HG03442 (cell line): ENCODE data around the gene C1QL4.
"Not testable (repeated sequence)": the region's sequence is repeated elsewhere in the genome, so short reads cannot be mapped to it uniquely, and the experiment has no call there.

ENCODE experiments used
- ATAC-seq: cut with Tn5 transposase; IDR thresholded peaks from one replicate; pipeline ENCODE4 v1.9.1; 2021; ENCODE audit warnings: mild to moderate bottlenecking, moderate library complexity; ENCODE audit not compliant: unreplicated experiment

The C1QL4 gene

GRCh38 chr12:49334681-49335080 is 2.3 kb downstream of the C1QL4 start:
- ATAC-seq: no peak

- ATAC-seq: no peak
Measured at GRCh38 chr12:49334226-49334625, 2.8 kb downstream of the C1QL4 start.

DNA sequence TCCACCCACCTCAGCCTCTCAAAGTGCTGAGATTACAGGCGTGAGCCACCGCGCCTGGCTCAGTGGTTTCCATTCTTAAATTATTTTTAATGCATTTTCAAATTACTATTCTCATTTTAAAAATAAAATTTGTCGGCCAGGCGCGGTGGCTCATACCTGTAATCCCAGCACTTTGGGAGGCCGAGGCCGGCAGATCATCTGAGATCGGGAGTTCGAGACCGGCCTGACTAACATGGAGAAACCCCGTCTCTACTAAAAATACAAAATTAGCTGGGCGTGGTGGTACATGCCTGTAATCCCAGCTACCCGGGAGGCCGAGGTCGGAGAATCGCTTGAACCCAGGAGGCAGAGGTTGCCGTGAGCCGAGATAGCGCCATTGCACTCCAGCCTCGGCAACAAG is 3.2 kb downstream of the C1QL4 start:
- not testable (repeated sequence) for ATAC-seq

GRCh38 chr12:49332891-49333371 is 4.1 kb downstream of the C1QL4 start:
- ATAC-seq: no peak

DNA sequence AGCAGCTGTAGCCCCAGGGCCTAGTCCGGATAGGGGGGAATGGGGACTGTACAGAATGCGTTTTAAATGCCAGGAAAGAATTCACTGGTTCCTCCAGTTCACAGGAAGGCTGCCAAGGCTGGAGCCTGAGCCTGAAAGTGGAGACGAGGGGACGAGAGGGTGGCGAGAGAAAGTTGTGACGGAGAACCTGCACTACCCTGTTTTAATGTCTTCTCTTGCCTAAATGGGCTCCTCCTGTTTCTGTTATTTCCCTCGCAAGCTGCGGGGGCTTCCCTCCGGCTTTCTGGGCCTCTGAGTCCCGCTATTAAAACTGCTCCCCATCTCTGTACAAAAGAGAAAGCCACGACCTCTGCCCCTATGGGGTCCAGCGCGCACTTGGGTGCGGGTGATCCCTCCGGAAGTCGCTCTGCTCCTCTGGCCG is 4.5 kb downstream of the C1QL4 start:
- no peak for ATAC-seq

GRCh38 chr12:49331380-49332222 is 5.4 kb downstream of the C1QL4 start:
- ATAC-seq: no peak

DNA sequence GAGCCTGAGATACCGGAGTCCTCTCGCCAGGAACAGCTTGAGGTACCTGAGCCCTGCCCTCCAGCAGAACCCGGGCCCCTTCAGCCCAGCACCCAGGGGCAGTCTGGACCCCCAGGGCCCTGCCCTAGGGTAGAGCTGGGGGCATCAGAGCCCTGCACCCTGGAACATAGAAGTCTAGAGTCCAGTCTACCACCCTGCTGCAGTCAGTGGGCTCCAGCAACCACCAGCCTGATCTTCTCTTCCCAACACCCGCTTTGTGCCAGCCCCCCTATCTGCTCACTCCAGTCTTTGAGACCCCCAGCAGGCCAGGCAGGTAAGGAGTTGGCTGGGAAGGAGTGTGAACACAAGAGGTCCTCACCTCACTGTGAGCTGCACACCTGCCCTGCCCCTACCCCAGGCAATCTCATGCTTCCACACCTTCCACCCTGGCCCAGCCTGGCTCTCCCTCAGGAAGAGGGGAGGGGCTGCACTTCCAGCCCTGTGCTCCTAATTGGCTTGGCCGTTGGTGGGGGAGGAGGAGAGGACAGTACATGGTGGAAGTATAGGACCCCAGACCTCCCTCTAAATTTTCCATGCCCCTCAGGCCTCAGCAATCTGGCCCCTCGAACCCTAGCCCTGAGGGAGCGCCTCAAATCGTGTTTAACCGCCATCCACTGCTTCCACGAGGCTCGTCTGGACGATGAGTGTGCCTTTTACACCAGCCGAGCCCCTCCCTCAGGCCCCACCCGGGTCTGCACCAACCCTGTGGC is 6.2 kb downstream of the C1QL4 start:
- ATAC-seq: no peak

DNA sequence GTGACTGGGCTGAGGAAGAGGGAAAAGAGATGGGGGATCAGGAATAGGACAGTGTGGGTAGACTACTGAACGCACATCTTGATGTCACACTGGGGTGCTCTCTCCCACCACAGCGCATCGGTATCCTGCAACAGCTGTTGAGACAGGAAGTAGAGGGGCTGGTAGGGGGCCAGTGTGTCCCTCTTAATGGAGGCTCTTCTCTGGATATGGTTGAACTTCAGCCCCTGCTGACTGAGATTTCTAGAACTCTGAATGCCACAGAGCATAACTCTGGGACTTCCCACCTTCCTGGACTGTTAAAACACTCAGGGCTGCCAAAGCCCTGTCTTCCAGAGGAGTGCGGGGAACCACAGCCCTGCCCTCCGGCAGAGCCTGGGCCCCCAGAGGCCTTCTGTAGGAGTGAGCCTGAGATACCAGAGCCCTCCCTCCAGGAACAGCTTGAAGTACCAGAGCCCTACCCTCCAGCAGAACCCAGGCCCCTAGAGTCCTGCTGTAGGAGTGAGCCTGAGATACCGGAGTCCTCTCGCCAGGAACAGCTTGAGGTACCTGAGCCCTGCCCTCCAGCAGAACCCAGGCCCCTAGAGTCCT is 6.9 kb downstream of the C1QL4 start:
- ATAC-seq: no peak

DNA sequence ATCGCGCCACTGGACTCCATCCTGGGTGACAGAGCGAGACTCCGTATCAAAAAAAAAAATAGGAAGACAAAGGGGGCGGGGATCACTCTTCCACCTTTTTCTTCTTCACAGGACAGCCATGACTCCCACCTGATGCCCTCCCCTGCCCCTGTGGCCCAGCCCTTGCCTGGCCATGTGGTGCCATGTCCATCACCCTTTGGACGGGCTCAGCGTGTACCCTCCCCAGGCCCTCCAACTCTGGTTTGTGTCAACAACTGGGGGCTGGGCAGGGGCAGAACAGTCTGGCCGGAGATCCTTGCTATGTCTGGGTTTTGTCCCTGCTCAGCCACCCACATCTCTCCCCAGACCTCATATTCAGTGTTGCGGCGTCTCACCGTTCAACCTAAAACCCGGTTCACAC is 8.2 kb downstream of the C1QL4 start:
- no peak for ATAC-seq

- ATAC-seq: no peak
Measured at GRCh38 chr12:49327887-49328286, 9.1 kb downstream of the C1QL4 start.

- no peak for ATAC-seq
Measured at GRCh38 chr12:49327368-49327767, 9.6 kb downstream of the C1QL4 start.

DNA sequence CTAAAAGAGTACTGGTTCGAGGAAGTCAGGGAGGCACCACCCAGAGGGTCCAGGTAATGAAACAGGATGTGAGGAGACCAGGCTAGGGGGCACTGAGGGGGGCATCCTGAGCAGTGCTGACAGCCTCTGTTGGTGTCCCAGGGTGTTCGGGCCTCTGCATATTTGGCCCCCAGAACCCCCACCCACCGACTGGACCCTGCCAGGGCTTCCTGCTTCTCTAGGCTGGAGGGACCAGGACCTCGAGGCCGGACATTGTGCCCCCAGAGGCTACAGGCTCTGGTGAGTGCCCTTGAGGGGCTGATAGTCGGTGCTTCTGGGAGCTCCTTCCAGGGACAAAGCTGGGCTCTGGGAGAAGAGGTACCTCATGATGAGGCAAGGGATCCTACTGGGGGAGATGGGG is 11.4 kb downstream of the C1QL4 start:
- no peak for ATAC-seq

DNA sequence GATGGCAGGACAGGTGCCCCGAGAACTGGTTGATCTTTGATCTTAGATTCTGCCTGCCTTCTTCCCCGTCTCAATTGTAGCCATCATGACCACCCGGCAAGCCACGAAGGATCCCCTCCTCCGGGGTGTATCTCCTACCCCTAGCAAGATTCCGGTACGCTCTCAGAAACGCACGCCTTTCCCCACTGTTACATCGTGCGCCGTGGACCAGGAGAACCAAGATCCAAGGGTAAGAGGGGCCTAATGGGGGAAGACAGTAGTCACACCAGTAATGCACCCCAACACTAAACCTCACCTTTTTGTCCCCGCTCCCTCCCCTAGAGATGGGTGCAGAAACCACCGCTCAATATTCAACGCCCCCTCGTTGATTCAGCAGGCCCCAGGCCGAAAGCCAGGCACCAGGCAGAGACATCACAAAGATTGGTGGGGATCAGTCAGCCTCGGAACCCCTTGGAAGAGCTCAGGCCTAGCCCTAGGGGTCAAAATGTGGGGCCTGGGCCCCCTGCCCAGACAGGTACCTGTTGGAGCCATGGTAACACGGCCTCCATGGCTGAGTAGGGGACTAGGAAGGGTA is 13.4 kb downstream of the C1QL4 start:
- ATAC-seq: no peak

- ATAC-seq: peak; percentile 95
Measured at GRCh38 chr12:49322708-49323523, 14.1 kb downstream of the C1QL4 start, which contains the start of gene TROAP. TROAP (plus strand) TSS chr12:49323255; CDS start chr12:49323609, 354 bp downstream.

DNA sequence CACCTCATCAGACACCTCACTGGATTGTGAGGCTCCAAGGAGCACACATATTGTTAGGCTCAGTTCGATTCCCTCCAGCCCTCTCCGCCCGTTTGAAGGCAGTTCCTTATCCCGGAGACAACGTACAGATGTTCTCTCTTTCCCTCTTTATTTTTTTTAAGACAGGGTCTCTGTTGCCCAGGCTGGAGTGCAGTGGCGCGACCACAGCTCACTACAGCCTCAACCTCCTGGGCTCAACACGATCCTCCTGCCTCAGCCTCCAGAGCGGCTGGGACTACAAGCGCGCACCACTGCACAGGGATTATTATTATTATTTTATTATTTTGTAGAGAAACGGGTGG is 14.7 kb downstream of the C1QL4 start:
- no peak for ATAC-seq

- ATAC-seq: not testable (repeated sequence)
Measured at GRCh38 chr12:49320411-49321103, 16.4 kb downstream of the C1QL4 start.

GRCh38 chr12:49317118-49317517 is 19.9 kb downstream of the C1QL4 start:
- not testable (repeated sequence) for ATAC-seq

GRCh38 chr12:49314811-49315210 is 22.2 kb downstream of the C1QL4 start:
- ATAC-seq: no peak

GRCh38 chr12:49310451-49311000 is 26.5 kb downstream of the C1QL4 start:
- ATAC-seq: not testable (repeated sequence)
